ENCODE measurements around the gene USH1C. TPM values are rescaled to one million over a fixed set of nuclear protein-coding genes. Genes with fewer than 3 reads are reported as not detected.

Gene USH1C
- total RNA-seq, 1 experiment from 2014 or later = 17.5 TPM

DNA sequence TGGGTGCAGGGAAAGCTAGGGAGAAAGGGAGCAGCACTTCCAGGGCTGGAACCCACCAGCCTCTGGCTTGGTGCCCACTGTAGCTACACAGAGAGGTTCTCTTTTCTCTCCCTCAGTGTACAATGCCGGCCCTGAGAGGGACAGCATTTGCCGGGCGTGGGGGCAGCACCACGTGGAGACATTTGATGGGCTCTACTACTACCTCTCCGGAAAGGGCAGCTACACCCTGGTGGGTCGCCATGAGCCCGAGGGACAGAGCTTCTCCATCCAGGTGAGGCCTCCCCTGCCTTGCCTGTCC, 9.0 kb upstream of the USH1C start:
- H3K36me3 Mint-ChIP-seq (ENCODE audit: insufficient read depth, unreplicated experiment) = no peaks in the 10 kb centered on the region
- intact Hi-C loops (cut with micrococcal nuclease; ENCODE audit: unreplicated experiment) = no loop called here
- no peaks in the 10 kb centered on the region for H3K4me1 Mint-ChIP-seq (ENCODE audit: low read depth, unreplicated experiment)
- TF ChIP-seq, protein P1, sequence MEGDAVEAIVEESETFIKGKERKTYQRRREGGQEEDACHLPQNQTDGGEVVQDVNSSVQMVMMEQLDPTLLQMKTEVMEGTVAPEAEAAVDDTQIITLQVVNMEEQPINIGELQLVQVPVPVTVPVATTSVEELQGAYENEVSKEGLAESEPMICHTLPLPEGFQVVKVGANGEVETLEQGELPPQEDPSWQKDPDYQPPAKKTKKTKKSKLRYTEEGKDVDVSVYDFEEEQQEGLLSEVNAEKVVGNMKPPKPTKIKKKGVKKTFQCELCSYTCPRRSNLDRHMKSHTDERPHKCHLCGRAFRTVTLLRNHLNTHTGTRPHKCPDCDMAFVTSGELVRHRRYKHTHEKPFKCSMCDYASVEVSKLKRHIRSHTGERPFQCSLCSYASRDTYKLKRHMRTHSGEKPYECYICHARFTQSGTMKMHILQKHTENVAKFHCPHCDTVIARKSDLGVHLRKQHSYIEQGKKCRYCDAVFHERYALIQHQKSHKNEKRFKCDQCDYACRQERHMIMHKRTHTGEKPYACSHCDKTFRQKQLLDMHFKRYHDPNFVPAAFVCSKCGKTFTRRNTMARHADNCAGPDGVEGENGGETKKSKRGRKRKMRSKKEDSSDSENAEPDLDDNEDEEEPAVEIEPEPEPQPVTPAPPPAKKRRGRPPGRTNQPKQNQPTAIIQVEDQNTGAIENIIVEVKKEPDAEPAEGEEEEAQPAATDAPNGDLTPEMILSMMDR (IDR thresholded peaks at IDR 0.05; ENCODE audit: unreplicated experiment) = no peak
- no TSS peak for BruUV-seq (replicated peaks)
- CTCF ChIA-PET = no interaction called here
- H3K27ac Mint-ChIP-seq (ENCODE audit: unreplicated experiment) = no peak overlapping the region
- H3K27me3 Mint-ChIP-seq (ENCODE audit: unreplicated experiment) = peaks cover 71% of the 10 kb centered on the region
- no peak overlapping the region for H3K4me3 Mint-ChIP-seq (ENCODE audit: low read depth, unreplicated experiment)
- H3K9me3 Mint-ChIP-seq (ENCODE audit: low read depth, unreplicated experiment) = no peaks in the 10 kb centered on the region
- DNase-seq = no peak

DNA sequence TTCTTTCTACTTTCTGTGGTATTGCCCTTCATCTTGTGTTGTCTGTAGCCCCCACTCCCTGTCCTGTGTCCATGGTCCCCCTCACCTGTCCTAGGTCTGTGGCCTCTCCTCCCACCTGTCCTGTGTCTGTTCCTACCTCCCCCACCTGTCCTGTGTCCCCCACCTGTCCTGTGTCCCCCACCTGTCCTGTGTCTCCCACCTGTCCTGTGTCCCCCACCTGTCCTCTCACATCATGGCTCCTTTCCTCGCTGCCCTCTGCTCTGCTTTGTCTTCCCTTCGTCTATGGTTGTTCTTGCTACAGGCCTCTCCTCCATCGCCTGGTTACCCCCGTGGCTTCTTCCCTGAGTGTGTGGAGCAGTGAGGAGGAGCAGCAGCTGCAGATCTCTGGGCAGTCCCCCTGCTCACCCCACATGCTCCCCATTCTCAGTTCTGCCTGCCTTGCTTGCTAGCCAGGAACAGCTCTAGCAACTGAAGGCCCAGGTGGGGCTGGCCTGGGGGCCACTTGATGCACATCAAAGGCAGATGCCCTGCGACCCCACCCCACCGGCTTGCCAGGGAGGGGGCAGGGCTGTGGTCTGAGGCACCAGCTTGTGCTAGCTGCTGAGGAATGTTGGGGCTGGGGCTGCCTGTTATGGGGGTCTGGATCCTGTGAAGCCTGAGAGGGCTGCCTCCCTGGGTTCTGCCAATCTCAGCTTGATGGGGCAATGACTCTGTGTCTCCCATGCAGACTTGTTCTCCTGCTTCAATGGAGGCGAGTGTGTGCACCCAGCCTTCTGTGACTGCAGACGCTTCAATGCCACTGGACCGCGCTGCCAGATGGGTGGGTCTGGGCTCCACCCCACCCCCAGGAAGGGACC, 8.4 kb upstream of the USH1C start:
- H3K36me3 Mint-ChIP-seq (ENCODE audit: insufficient read depth, unreplicated experiment) = no peaks in the 10 kb centered on the region
- H3K27ac Mint-ChIP-seq (ENCODE audit: unreplicated experiment) = no peak overlapping the region
- BruUV-seq (replicated peaks) = no TSS peak
- H3K9me3 Mint-ChIP-seq (ENCODE audit: low read depth, unreplicated experiment) = no peaks in the 10 kb centered on the region
- TF ChIP-seq, protein P1 (IDR thresholded peaks at IDR 0.05; ENCODE audit: unreplicated experiment) = no peak
- peaks cover 1% of the 10 kb centered on the region for H3K4me1 Mint-ChIP-seq (ENCODE audit: low read depth, unreplicated experiment)
- intact Hi-C loops (cut with micrococcal nuclease; ENCODE audit: unreplicated experiment) = no loop called here
- peaks cover 70% of the 10 kb centered on the region for H3K27me3 Mint-ChIP-seq (ENCODE audit: unreplicated experiment)
- no peak overlapping the region for H3K4me3 Mint-ChIP-seq (ENCODE audit: low read depth, unreplicated experiment)
- CTCF ChIA-PET = no interaction called here
- DNase-seq = no peak

DNA sequence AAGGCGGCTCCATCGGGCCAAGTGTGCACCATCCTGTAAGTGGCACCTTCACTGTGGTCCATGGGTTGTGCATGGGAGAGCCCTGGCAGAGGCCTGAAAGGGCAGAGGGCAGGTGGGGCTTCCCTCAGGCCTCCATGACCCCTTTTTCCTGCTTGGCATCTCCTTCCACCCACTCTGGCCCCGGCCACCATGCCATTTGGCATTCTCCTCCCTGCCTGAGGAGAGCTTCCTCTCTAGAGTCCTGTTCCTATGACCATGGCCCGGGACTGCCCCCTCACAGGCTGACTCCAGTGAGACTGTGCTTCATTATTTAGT, 7.8 kb upstream of the USH1C start:
- DNase-seq = no peak
- peaks cover 8% of the 10 kb centered on the region for H3K4me1 Mint-ChIP-seq (ENCODE audit: low read depth, unreplicated experiment)
- BruUV-seq (replicated peaks) = no TSS peak
- H3K36me3 Mint-ChIP-seq (ENCODE audit: insufficient read depth, unreplicated experiment) = no peaks in the 10 kb centered on the region
- no peak overlapping the region for H3K4me3 Mint-ChIP-seq (ENCODE audit: low read depth, unreplicated experiment)
- H3K27me3 Mint-ChIP-seq (ENCODE audit: unreplicated experiment) = peaks cover 70% of the 10 kb centered on the region
- intact Hi-C loops (cut with micrococcal nuclease; ENCODE audit: unreplicated experiment) = no loop called here
- TF ChIP-seq, protein P1 (IDR thresholded peaks at IDR 0.05; ENCODE audit: unreplicated experiment) = no peak
- CTCF ChIA-PET = no interaction called here
- no peaks in the 10 kb centered on the region for H3K9me3 Mint-ChIP-seq (ENCODE audit: low read depth, unreplicated experiment)
- no peak overlapping the region for H3K27ac Mint-ChIP-seq (ENCODE audit: unreplicated experiment)

- Mint-ChIP-seq H3K9me3 (ENCODE audit: low read depth, unreplicated experiment) (no peaks in the 10 kb centered on the region), H3K27ac (ENCODE audit: unreplicated experiment) (no peak overlapping the region), H3K4me3 (ENCODE audit: low read depth, unreplicated experiment) (no peak overlapping the region), H3K27me3 (ENCODE audit: unreplicated experiment) (peaks cover 70% of the 10 kb centered on the region), H3K36me3 (ENCODE audit: insufficient read depth, unreplicated experiment) (no peaks in the 10 kb centered on the region), H3K4me1 (ENCODE audit: low read depth, unreplicated experiment) (peaks cover 9% of the 10 kb centered on the region)
- no TSS peak for BruUV-seq (replicated peaks)
- TF ChIP-seq, protein P1 (IDR thresholded peaks at IDR 0.05; ENCODE audit: unreplicated experiment) = no peak
- intact Hi-C loops (cut with micrococcal nuclease; ENCODE audit: unreplicated experiment) = no loop called here
- CTCF ChIA-PET = no interaction called here
- no peak for DNase-seq
Observed at GRCh38 chr11:17551347-17552040, 7.3 kb upstream of the USH1C start.
